CD4-positive, CD25-positive, alpha-beta regulatory T cell (primary cell): ENCODE measurements around the gene MAST4. TPM values are rescaled to one million over a fixed set of nuclear protein-coding genes. Genes with fewer than 3 reads are reported as not detected.
"Not testable (repeated sequence)": the region's sequence is repeated elsewhere in the genome, so short reads cannot be mapped to it uniquely, and the experiment has no call there.

Experiments used
- ATAC-seq, 2 donors: fragments of 150-1000 bp; cut with Tn5 transposase; one replicate each; pipeline ENCODE4 v1.10.0; 2021; ENCODE audit warnings: low read depth in 2 of 2, moderate number of reproducible peaks in 2 of 2, moderate library complexity in 1 of 2
- DNase-seq, 3 donors: peaks; one replicate each; pipeline versions ENCODE4 v3.0.0 to v3.0.0-alpha.2; 2012 to 2022; ENCODE audit warnings: mixed read lengths in 1 of 3
- H3K27ac ChIP-seq: one replicate; pipeline ENCODE4 v1.7.0; 2013; ENCODE audit warnings: mild to moderate bottlenecking, low read length; ENCODE audit not compliant: insufficient read depth, poor library complexity, severe bottlenecking
- H3K27me3 ChIP-seq: one replicate; pipeline ENCODE4 v1.7.0; 2013; ENCODE audit warnings: low read length; ENCODE audit not compliant: control insufficient read depth, insufficient read depth
- H3K36me3 ChIP-seq: one replicate; pipeline ENCODE4 v1.7.0; 2013; ENCODE audit warnings: mild to moderate bottlenecking, low read length, moderate library complexity; ENCODE audit not compliant: control insufficient read depth, insufficient read depth
- H3K4me1 ChIP-seq: 2 replicates; pipeline ENCODE4 v1.7.0; 2013; ENCODE audit warnings: mild to moderate bottlenecking, low read length; ENCODE audit not compliant: insufficient read depth, control insufficient read depth, poor library complexity, severe bottlenecking
- H3K4me3 ChIP-seq: one replicate; pipeline ENCODE4 v1.7.0; 2013; ENCODE audit warnings: low read depth, mild to moderate bottlenecking, low read length, moderate library complexity
- H3K9me3 ChIP-seq, 2 experiments: 1 replicate in 1 of 2; 2 replicates in 1 of 2; pipeline ENCODE4 v1.7.0; 2013; ENCODE audit warnings: low read length in 2 of 2, mild to moderate bottlenecking in 1 of 2, moderate library complexity in 1 of 2; ENCODE audit not compliant: control insufficient read depth in 2 of 2
- H3K27ac Mint-ChIP-seq, 3 donors: one replicate each; pipeline ENCODE4 v1.8.0; 2020 to 2022; ENCODE audit warnings: mild to moderate bottlenecking in 3 of 3, mixed read lengths in 3 of 3, moderate library complexity in 2 of 3
- H3K27me3 Mint-ChIP-seq: one replicate; pipeline ENCODE4 v1.8.0; 2022; ENCODE audit warnings: mild to moderate bottlenecking, mixed read lengths
- H3K36me3 Mint-ChIP-seq: one replicate; pipeline ENCODE4 v1.8.0; 2020; ENCODE audit warnings: mixed read lengths
- H3K4me1 Mint-ChIP-seq, 4 donors: one replicate each; pipeline ENCODE4 v1.8.0; 2020 to 2022; ENCODE audit warnings: mixed read lengths in 4 of 4, mild to moderate bottlenecking in 1 of 4
- H3K4me3 Mint-ChIP-seq, 4 donors: one replicate each; pipeline ENCODE4 v1.8.0; 2020 to 2022; ENCODE audit warnings: mild to moderate bottlenecking in 4 of 4, mixed read lengths in 4 of 4, moderate library complexity in 3 of 4
- H3K9me3 Mint-ChIP-seq, 7 donors: one replicate each; pipeline ENCODE4 v1.8.0; 2020 to 2022; ENCODE audit warnings: mixed read lengths in 7 of 7, mild to moderate bottlenecking in 3 of 7, moderate library complexity in 2 of 7
- polyA plus RNA-seq, 4 donors: library from polyadenylated mRNA; unstranded; fragments of 300-500 nt; fragmentation: Illumina TruSeq; gene quantifications; one replicate each; pipeline ENCODE4 v1.2.3, GENCODE V29; 2021
- total RNA-seq: library from RNA; stranded (reverse); gene quantifications from one replicate; pipeline ENCODE4 v1.2.3, GENCODE V29; 2022

Gene MAST4
- total and polyA plus RNA-seq, 5 donors from 2014 or later = 11.7 to 54.1 (median 12.7) TPM

GRCh38 chr5:67166460-67167285 lies 570.5 kb downstream of the MAST4 start:
- Mint-ChIP-seq H3K4me1 (peaks cover 23 to 71% (median 39%) of the 10 kb centered on the region in 4 donors), H3K27me3 (no peaks in the 10 kb centered on the region), H3K9me3 (no peaks in the 10 kb centered on the region), H3K4me3 (peak overlapping the region; percentile 86 to 94 (median 92)), H3K36me3 (peaks cover 17% of the 10 kb centered on the region), H3K27ac (peak overlapping the region; percentile 99)
- Histone ChIP-seq H3K9me3 (no peaks in the 10 kb centered on the region), H3K4me1 (peaks cover 77% of the 10 kb centered on the region), H3K36me3 (peaks cover 25% of the 10 kb centered on the region), H3K27ac (peak overlapping the region; percentile 90), H3K27me3 (no peaks in the 10 kb centered on the region), H3K4me3 (peak overlapping the region; percentile 69)
- DNase-seq (peak; percentile 56 to 94 (median 62)), ATAC-seq (peak; percentile 62 to 64)

GRCh38 chr5:67168069-67168468 lies 571.9 kb downstream of the MAST4 start:
- H3K4me3 Mint-ChIP-seq = peak overlapping the region; percentile 39 to 95 (median 90)
- H3K4me1 ChIP-seq = peaks cover 63% of the 10 kb centered on the region
- DNase-seq = peak in 1 of 3 donors; percentile 56
- H3K27me3 Mint-ChIP-seq = no peaks in the 10 kb centered on the region
- no peaks in the 10 kb centered on the region for H3K9me3 ChIP-seq
- H3K27me3 ChIP-seq = no peaks in the 10 kb centered on the region
- no peak for ATAC-seq
- H3K9me3 Mint-ChIP-seq = no peaks in the 10 kb centered on the region
- peak overlapping the region; percentile 69 for H3K4me3 ChIP-seq
- H3K27ac Mint-ChIP-seq = peak overlapping the region; percentile 88 to 99 (median 99)
- peaks cover 17 to 57% (median 27%) of the 10 kb centered on the region in 4 donors for H3K4me1 Mint-ChIP-seq
- peak overlapping the region; percentile 90 for H3K27ac ChIP-seq
- H3K36me3 Mint-ChIP-seq = peaks cover 8% of the 10 kb centered on the region
- peaks cover 17% of the 10 kb centered on the region for H3K36me3 ChIP-seq

- Mint-ChIP-seq H3K4me3 (no peak overlapping the region), H3K27ac (no peak overlapping the region), H3K4me1 (peaks cover 16 to 42% (median 27%) of the 10 kb centered on the region in 4 donors), H3K36me3 (peaks cover 3% of the 10 kb centered on the region), H3K9me3 (peaks cover 0 to 5% (median 3%) of the 10 kb centered on the region in 7 donors), H3K27me3 (no peaks in the 10 kb centered on the region)
- Histone ChIP-seq H3K27ac (no peak overlapping the region), H3K4me3 (no peak overlapping the region), H3K36me3 (no peaks in the 10 kb centered on the region), H3K27me3 (no peaks in the 10 kb centered on the region), H3K9me3 (peaks cover 0 to 3% of the 10 kb centered on the region in 2 experiments), H3K4me1 (peaks cover 40% of the 10 kb centered on the region)
- DNase-seq (no peak), ATAC-seq (no peak)
Observed at GRCh38 chr5:67170767-67171166, 574.6 kb downstream of the MAST4 start.

- H3K4me3 Mint-ChIP-seq, H3K4me3 ChIP-seq, H3K36me3 ChIP-seq, DNase-seq, H3K27ac ChIP-seq, ATAC-seq, H3K27me3 ChIP-seq, H3K27me3 Mint-ChIP-seq, H3K36me3 Mint-ChIP-seq, H3K27ac Mint-ChIP-seq: not testable (repeated sequence)
- H3K9me3 Mint-ChIP-seq = peaks cover 4 to 25% (median 8%) of the 10 kb centered on the region in 7 donors
- peaks cover 14% of the 10 kb centered on the region for H3K4me1 ChIP-seq
- H3K9me3 ChIP-seq = peaks cover 14 to 23% of the 10 kb centered on the region in 2 experiments
- H3K4me1 Mint-ChIP-seq = peaks cover 7 to 35% (median 14%) of the 10 kb centered on the region in 4 donors
Observed at GRCh38 chr5:67173351-67173750, 577.2 kb downstream of the MAST4 start.

- Mint-ChIP-seq H3K27ac (no peak overlapping the region), H3K9me3 (peaks cover 6 to 28% (median 9%) of the 10 kb centered on the region in 7 donors), H3K27me3 (no peaks in the 10 kb centered on the region), H3K36me3 (peaks cover 8% of the 10 kb centered on the region), H3K4me1 (peaks cover 4 to 32% (median 12%) of the 10 kb centered on the region in 4 donors), H3K4me3 (no peak overlapping the region)
- H3K27me3 ChIP-seq = no peaks in the 10 kb centered on the region
- peaks cover 14 to 23% of the 10 kb centered on the region in 2 experiments for H3K9me3 ChIP-seq
- H3K4me1 ChIP-seq = peaks cover 8% of the 10 kb centered on the region
- H3K27ac ChIP-seq = no peak overlapping the region
- ATAC-seq = no peak
- no peak overlapping the region for H3K4me3 ChIP-seq
- H3K36me3 ChIP-seq = no peaks in the 10 kb centered on the region
- no peak for DNase-seq
Observed at GRCh38 chr5:67173959-67174358, 577.8 kb downstream of the MAST4 start.

GRCh38 chr5:67176936-67177335 lies 580.7 kb downstream of the MAST4 start:
- Histone ChIP-seq H3K36me3 (no peaks in the 10 kb centered on the region), H3K4me3 (no peak overlapping the region), H3K9me3 (peaks cover 14 to 23% of the 10 kb centered on the region in 2 experiments), H3K27ac (no peak overlapping the region), H3K27me3 (no peaks in the 10 kb centered on the region), H3K4me1 (peaks cover 12% of the 10 kb centered on the region)
- H3K9me3 Mint-ChIP-seq = peaks cover 6 to 28% (median 9%) of the 10 kb centered on the region in 7 donors
- peak overlapping the region in 1 of 3 donors; percentile 77 for H3K27ac Mint-ChIP-seq
- no peak overlapping the region for H3K4me3 Mint-ChIP-seq
- peaks cover 13 to 44% (median 26%) of the 10 kb centered on the region in 4 donors for H3K4me1 Mint-ChIP-seq
- DNase-seq (peak in 1 of 3 donors; percentile 69), ATAC-seq (no peak)
- H3K36me3 Mint-ChIP-seq = peaks cover 8% of the 10 kb centered on the region
- no peaks in the 10 kb centered on the region for H3K27me3 Mint-ChIP-seq

- peaks cover 19 to 55% (median 33%) of the 10 kb centered on the region in 4 donors for H3K4me1 Mint-ChIP-seq
- H3K4me3 Mint-ChIP-seq = no peak overlapping the region
- H3K27ac Mint-ChIP-seq = peak overlapping the region in 1 of 3 donors; percentile 79
- DNase-seq (no peak), ATAC-seq (peak; percentile 43 to 46)
- no peak overlapping the region for H3K27ac ChIP-seq
- H3K27me3 Mint-ChIP-seq = no peaks in the 10 kb centered on the region
- peaks cover 8% of the 10 kb centered on the region for H3K36me3 Mint-ChIP-seq
- peaks cover 14 to 23% of the 10 kb centered on the region in 2 experiments for H3K9me3 ChIP-seq
- H3K27me3 ChIP-seq = no peaks in the 10 kb centered on the region
- H3K4me3 ChIP-seq = no peak overlapping the region
- H3K36me3 ChIP-seq = no peaks in the 10 kb centered on the region
- peaks cover 22% of the 10 kb centered on the region for H3K4me1 ChIP-seq
- peaks cover 6 to 28% (median 9%) of the 10 kb centered on the region in 7 donors for H3K9me3 Mint-ChIP-seq
Observed at GRCh38 chr5:67178085-67178484, 581.9 kb downstream of the MAST4 start.
